PC-9 (cell line): ENCODE measurements around the gene ADGRG4. TPM values are rescaled to one million over a fixed set of nuclear protein-coding genes. Genes with fewer than 3 reads are reported as not detected.
"Not testable (repeated sequence)": the region's sequence is repeated elsewhere in the genome, so short reads cannot be mapped to it uniquely, and the experiment has no call there.

ENCODE experiments used
- BruUV-seq: library from RNA; stranded (reverse); fragments of 400-500 nt; replicated peaks from 2 replicates; lab custom pipeline; 2021; lab: Mats Ljungman, UMichigan
- CTCF ChIA-PET: fragments of 300-600 bp; sonication (Branson Sonifier 250); formaldehyde crosslinking; loops from one replicate; lab custom pipeline; 2022; ENCODE audit warnings: antibody characterized with exemption; lab: Charles Lee
- POLR2A ChIA-PET: fragments of 300-600 bp; sonication (Branson Sonifier 250); formaldehyde crosslinking; loops from one replicate; lab custom pipeline; 2022; ENCODE audit warnings: antibody characterized with exemption; ENCODE audit not compliant: unreplicated experiment; lab: Charles Lee
- DNase-seq, 2 experiments: peaks; one replicate each; pipeline versions ENCODE4 v3.0.0 to v3.0.0-alpha.2; 2015 to 2022; ENCODE audit warnings: mixed read lengths in 1 of 2
- H2AFZ ChIP-seq: fragments of 200-600 bp; sonication (generic); 2 replicates; pipeline ENCODE4 v1.8.1; 2017; ENCODE audit warnings: antibody characterized with exemption
- H3F3A ChIP-seq: fragments of 200-600 bp; sonication (generic); 2 replicates; pipeline ENCODE4 v1.8.1; 2017; ENCODE audit warnings: antibody characterized with exemption, mild to moderate bottlenecking, low read depth; ENCODE audit not compliant: insufficient read depth
- H3K27ac ChIP-seq: fragments of 200-600 bp; sonication (generic); 2 replicates; pipeline ENCODE4 v1.6.1; 2016; ENCODE audit warnings: mixed run types
- H3K27me3 ChIP-seq: fragments of 200-600 bp; sonication (generic); 2 replicates; pipeline ENCODE4 v1.6.1; 2016; ENCODE audit warnings: low read depth, mixed run types; ENCODE audit not compliant: insufficient read depth
- H3K36me3 ChIP-seq: fragments of 200-600 bp; sonication (generic); 2 replicates; pipeline ENCODE4 v1.6.1; 2016; ENCODE audit warnings: low read depth, mixed run types
- H3K4me1 ChIP-seq: fragments of 200-600 bp; sonication (generic); replicated peaks from 2 replicates; pipeline ENCODE4 v1.6.1; 2016; ENCODE audit warnings: mixed run types; ENCODE audit not compliant: insufficient read depth
- H3K4me2 ChIP-seq: fragments of 200-600 bp; sonication (generic); 2 replicates; pipeline ENCODE4 v1.6.1; 2017; ENCODE audit warnings: mixed run types
- H3K4me3 ChIP-seq: fragments of 200-600 bp; sonication (generic); 2 replicates; pipeline ENCODE4 v1.6.1; 2016; ENCODE audit warnings: mixed run types
- H3K79me2 ChIP-seq: fragments of 200-600 bp; sonication (generic); 2 replicates; pipeline ENCODE4 v1.6.1; 2017; ENCODE audit warnings: low read depth, mixed run types
- H3K9me2 ChIP-seq: fragments of 200-600 bp; sonication (generic); 2 replicates; pipeline ENCODE4 v1.8.1; 2017; ENCODE audit warnings: mild to moderate bottlenecking; ENCODE audit not compliant: insufficient read depth
- H3K9me3 ChIP-seq: fragments of 200-600 bp; sonication (generic); 2 replicates; pipeline ENCODE4 v1.8.1; 2016; ENCODE audit warnings: low read depth; ENCODE audit not compliant: insufficient read depth
- H4K20me1 ChIP-seq: fragments of 200-600 bp; sonication (generic); 2 replicates; pipeline ENCODE4 v1.8.1; 2017; ENCODE audit not compliant: insufficient read depth
- CTCF ChIP-seq: fragments of 200-600 bp; sonication (generic); conservative IDR thresholded peaks from 2 replicates; pipeline ENCODE4 v1.6.1; 2017; ENCODE audit warnings: mixed run types, antibody characterized with exemption, mild to moderate bottlenecking, moderate library complexity
- EZH2 ChIP-seq: fragments of 200-600 bp; sonication (generic); IDR thresholded peaks from 2 replicates; pipeline ENCODE4 v1.8.0; 2017; ENCODE audit warnings: antibody characterized with exemption, low read depth
- intact Hi-C: fragments of 100-400 bp; cut with micrococcal nuclease; formaldehyde crosslinking; loops from one replicate; pipeline ENCODE4 v1.10.0; 2022; ENCODE audit not compliant: unreplicated experiment
- total RNA-seq: library from RNA; stranded (reverse); gene quantifications from 2 replicates; pipeline ENCODE4 v1.2.3, GENCODE V29; 2021

The ADGRG4 gene
- total RNA-seq, 1 experiment from 2014 or later: not detected

GRCh38 chrX:136438192-136438591 is 137.4 kb downstream of the ADGRG4 start:
- Histone ChIP-seq H3K4me3 (no peak overlapping the region), H3K27me3 (no peaks in the 10 kb centered on the region), H3K4me1 (no peaks in the 10 kb centered on the region), H3K27ac (no peak overlapping the region), H3K79me2 (no peaks in the 10 kb centered on the region), H3K9me2 (no peaks in the 10 kb centered on the region), H4K20me1 (no peaks in the 10 kb centered on the region), H2AFZ (no peak overlapping the region), H3F3A (no peaks in the 10 kb centered on the region), H3K36me3 (no peaks in the 10 kb centered on the region), H3K4me2 (no peak overlapping the region), H3K9me3 (no peaks in the 10 kb centered on the region)
- POLR2A ChIA-PET: no interaction called here
- no peak for DNase-seq
- intact Hi-C loops: no loop called here
- CTCF ChIA-PET: no interaction called here
- no TSS peak for BruUV-seq
- TF ChIP-seq CTCF (no peak), EZH2 (no peak)

DNA sequence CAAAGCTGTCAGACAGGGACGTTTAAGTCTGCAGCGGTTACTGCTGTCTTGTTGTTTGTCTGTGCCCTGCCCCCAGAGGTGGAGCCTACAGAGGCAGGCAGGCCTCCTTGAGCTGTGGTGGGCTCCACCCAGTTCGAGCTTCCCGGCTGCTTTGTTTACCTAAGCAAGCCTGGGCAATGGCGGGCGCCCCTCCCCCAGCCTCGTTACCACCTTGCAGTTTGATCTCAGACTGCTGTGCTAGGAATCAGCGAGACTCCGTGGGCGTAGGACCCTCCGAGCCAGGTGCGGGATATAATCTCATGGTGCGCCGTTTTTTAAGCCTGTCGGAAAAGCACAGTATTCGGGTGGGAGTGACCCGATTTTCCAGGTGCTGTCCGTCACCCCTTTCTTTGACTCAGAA is 144.9 kb downstream of the ADGRG4 start:
- H3K79me2 ChIP-seq, BruUV-seq, H3K27ac ChIP-seq, H2AFZ ChIP-seq, H4K20me1 ChIP-seq, H3K4me3 ChIP-seq, H3K9me2 ChIP-seq, H3K9me3 ChIP-seq, H3K4me2 ChIP-seq, POLR2A ChIA-PET, DNase-seq, CTCF ChIA-PET, H3K36me3 ChIP-seq, H3K27me3 ChIP-seq, intact Hi-C loops: not testable (repeated sequence)
- H3F3A ChIP-seq: peaks cover 13% of the 10 kb centered on the region
- peaks cover 14% of the 10 kb centered on the region for H3K4me1 ChIP-seq

GRCh38 chrX:136446208-136446607 is 145.4 kb downstream of the ADGRG4 start:
- intact Hi-C loops: no loop called here
- Histone ChIP-seq H3K79me2 (no peaks in the 10 kb centered on the region), H2AFZ (no peak overlapping the region), H3K36me3 (no peaks in the 10 kb centered on the region), H3K4me2 (no peak overlapping the region), H3F3A (peaks cover 14% of the 10 kb centered on the region), H3K4me3 (no peak overlapping the region), H3K27me3 (no peaks in the 10 kb centered on the region), H4K20me1 (no peaks in the 10 kb centered on the region), H3K9me3 (peaks cover 9% of the 10 kb centered on the region), H3K27ac (no peak overlapping the region), H3K9me2 (no peaks in the 10 kb centered on the region), H3K4me1 (peaks cover 16% of the 10 kb centered on the region)
- ChIA-PET POLR2A (no interaction called here), CTCF (no interaction called here)
- DNase-seq: no peak
- no TSS peak for BruUV-seq
- no peak for TF ChIP-seq CTCF
- no peak for TF ChIP-seq EZH2

DNA sequence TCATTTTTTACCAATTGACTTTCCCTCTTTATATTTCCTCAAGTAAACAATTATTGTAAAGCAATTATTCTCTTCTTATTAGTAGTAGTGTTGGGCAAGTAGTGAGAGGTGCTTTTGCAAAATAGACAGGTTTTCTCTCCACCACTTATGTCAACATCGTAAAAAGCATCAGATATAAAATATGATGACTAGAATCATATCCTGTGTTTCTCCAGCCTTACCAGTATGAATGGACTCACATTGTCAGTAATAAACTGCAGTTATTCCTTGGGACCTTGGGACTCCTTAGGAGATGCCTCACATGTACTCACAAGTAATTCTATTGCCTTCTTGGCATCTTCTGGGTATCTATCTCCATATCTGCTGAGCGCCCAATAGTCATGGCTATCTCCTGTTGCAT is 146.5 kb downstream of the ADGRG4 start:
- Histone ChIP-seq H3K4me1 (peaks cover 26% of the 10 kb centered on the region), H3K79me2 (no peaks in the 10 kb centered on the region), H4K20me1 (no peaks in the 10 kb centered on the region), H2AFZ (no peak overlapping the region), H3F3A (peaks cover 23% of the 10 kb centered on the region), H3K9me3 (peaks cover 9% of the 10 kb centered on the region), H3K27me3 (no peaks in the 10 kb centered on the region), H3K27ac (no peak overlapping the region), H3K36me3 (no peaks in the 10 kb centered on the region), H3K9me2 (no peaks in the 10 kb centered on the region), H3K4me3 (no peak overlapping the region), H3K4me2 (no peak overlapping the region)
- no peak for TF ChIP-seq EZH2
- no peak for TF ChIP-seq CTCF
- peak in 1 of 2 experiments; percentile 40 for DNase-seq
- POLR2A ChIA-PET: no interaction called here
- CTCF ChIA-PET: no interaction called here
- intact Hi-C loops: no loop called here
- BruUV-seq: no TSS peak
